Endodermal cell (in vitro differentiated cells): ENCODE measurements around the gene ALG11. TPM values are rescaled to one million over a fixed set of nuclear protein-coding genes. Genes with fewer than 3 reads are reported as not detected.

ENCODE experiments used
- DNase-seq: peaks from one replicate; pipeline ENCODE4 v3.0.0-alpha.2; 2017
- H3K27ac ChIP-seq: 2 replicates; pipeline ENCODE4 v1.5.1; 2013; ENCODE audit warnings: mild to moderate bottlenecking, low read depth, low read length, moderate library complexity
- H3K27me3 ChIP-seq: 2 replicates; pipeline ENCODE4 v1.6.1; 2013; ENCODE audit warnings: mild to moderate bottlenecking, low read length, moderate library complexity; ENCODE audit not compliant: insufficient read depth, control insufficient read depth, poor library complexity, severe bottlenecking
- H3K36me3 ChIP-seq: 2 replicates; pipeline ENCODE4 v1.7.0; 2013; ENCODE audit warnings: mild to moderate bottlenecking, low read length, moderate library complexity; ENCODE audit not compliant: control insufficient read depth, insufficient read depth
- H3K4me1 ChIP-seq: one replicate; pipeline ENCODE4 v1.7.0; 2013; ENCODE audit warnings: low read length; ENCODE audit not compliant: control insufficient read depth, insufficient read depth
- H3K4me3 ChIP-seq: 2 replicates; pipeline ENCODE4 v1.5.1; 2013; ENCODE audit warnings: mild to moderate bottlenecking, low read length, moderate library complexity
- H3K9ac ChIP-seq: 2 replicates; pipeline ENCODE4 v1.6.1; 2013; ENCODE audit warnings: mild to moderate bottlenecking, low read length, moderate library complexity; ENCODE audit not compliant: poor library complexity, severe bottlenecking; ENCODE audit errors: extremely low read depth
- H3K9me3 ChIP-seq: 2 replicates; pipeline ENCODE4 v1.6.1; 2013; ENCODE audit warnings: mild to moderate bottlenecking, low read length, moderate library complexity; ENCODE audit not compliant: control insufficient read depth
- H3K27ac Mint-ChIP-seq: 2 replicates; pipeline ENCODE4 v1.8.0; 2020; ENCODE audit warnings: mixed read lengths
- H3K27me3 Mint-ChIP-seq: 2 replicates; pipeline ENCODE4 v1.8.0; 2021; ENCODE audit warnings: mild to moderate bottlenecking, mixed read lengths; ENCODE audit not compliant: insufficient read depth
- H3K36me3 Mint-ChIP-seq: 2 replicates; pipeline ENCODE4 v1.8.0; 2020; ENCODE audit warnings: low read depth, mixed read lengths
- H3K4me1 Mint-ChIP-seq: 2 replicates; pipeline ENCODE4 v1.8.0; 2020; ENCODE audit warnings: mixed read lengths
- H3K4me3 Mint-ChIP-seq: 2 replicates; pipeline ENCODE4 v1.8.0; 2020; ENCODE audit warnings: mild to moderate bottlenecking, moderate library complexity, mixed read lengths
- H3K9me3 Mint-ChIP-seq: 2 replicates; pipeline ENCODE4 v1.8.0; 2020; ENCODE audit warnings: mild to moderate bottlenecking, mixed read lengths
- WGBS, 2 experiments: methylation state at CpG; one replicate each; pipeline versions ENCODE4 v1.1.5 to v1.1.7; 2013; ENCODE audit warnings: missing lambda C conversion rate in 2 of 2, mixed read lengths in 1 of 2; ENCODE audit not compliant: insufficient coverage in 1 of 2, insufficient read length in 1 of 2; 5-methylcytosine and 5-hydroxymethylcytosine counted together
- total RNA-seq, 2 donors: library from RNA; stranded (reverse); fragmentation: NEBNext Ultra II Directional in 1 of 2; extraction: Animal tissue kit (Norgen Biotek cat#: 25700) in 1 of 2; gene quantifications; 2 replicates in 1 of 2; 3 replicates in 1 of 2; pipeline ENCODE4 v1.2.1, GENCODE V29; 2021
- TF ChIP-seq, protein P1 (sequence below): fragments of 200-600 bp; sonication (generic); conservative IDR thresholded peaks from 2 replicates; pipeline ENCODE4 v1.5.0; 2021; ENCODE audit warnings: antibody characterized with exemption, mild to moderate bottlenecking

ALG11 gene
- total RNA-seq, 2 donors from 2014 or later, result 41.5 to 53.1 TPM

DNA sequence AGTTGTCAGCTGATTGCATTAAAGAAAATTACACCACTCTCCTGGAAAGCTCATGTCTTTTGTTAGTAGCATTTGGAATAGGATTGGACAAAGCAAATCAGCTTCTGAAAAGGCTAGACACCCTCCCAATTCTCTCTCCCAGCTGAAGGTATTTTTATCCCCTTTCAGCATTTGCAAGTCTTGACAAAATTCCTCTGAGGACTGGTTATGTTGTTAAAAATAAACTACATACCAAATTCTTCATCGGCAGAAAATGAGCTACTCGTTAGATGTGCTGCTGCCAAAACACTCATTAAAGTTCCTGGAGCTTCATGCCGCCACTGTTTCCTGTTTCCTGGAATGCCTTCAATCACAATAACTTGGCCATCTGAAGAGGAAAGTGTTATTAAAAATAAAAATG is 49.4 kb downstream of the ALG11 start:
- Histone ChIP-seq H3K27me3 (no peaks in the 10 kb centered on the region), H3K4me3 (no peak overlapping the region), H3K27ac (no peak overlapping the region), H3K9me3 (peaks cover 29% of the 10 kb centered on the region), H3K4me1 (no peaks in the 10 kb centered on the region), H3K9ac (no peak overlapping the region), H3K36me3 (no peaks in the 10 kb centered on the region)
- no peaks in the 10 kb centered on the region for H3K27me3 Mint-ChIP-seq
- TF ChIP-seq, protein P1, sequence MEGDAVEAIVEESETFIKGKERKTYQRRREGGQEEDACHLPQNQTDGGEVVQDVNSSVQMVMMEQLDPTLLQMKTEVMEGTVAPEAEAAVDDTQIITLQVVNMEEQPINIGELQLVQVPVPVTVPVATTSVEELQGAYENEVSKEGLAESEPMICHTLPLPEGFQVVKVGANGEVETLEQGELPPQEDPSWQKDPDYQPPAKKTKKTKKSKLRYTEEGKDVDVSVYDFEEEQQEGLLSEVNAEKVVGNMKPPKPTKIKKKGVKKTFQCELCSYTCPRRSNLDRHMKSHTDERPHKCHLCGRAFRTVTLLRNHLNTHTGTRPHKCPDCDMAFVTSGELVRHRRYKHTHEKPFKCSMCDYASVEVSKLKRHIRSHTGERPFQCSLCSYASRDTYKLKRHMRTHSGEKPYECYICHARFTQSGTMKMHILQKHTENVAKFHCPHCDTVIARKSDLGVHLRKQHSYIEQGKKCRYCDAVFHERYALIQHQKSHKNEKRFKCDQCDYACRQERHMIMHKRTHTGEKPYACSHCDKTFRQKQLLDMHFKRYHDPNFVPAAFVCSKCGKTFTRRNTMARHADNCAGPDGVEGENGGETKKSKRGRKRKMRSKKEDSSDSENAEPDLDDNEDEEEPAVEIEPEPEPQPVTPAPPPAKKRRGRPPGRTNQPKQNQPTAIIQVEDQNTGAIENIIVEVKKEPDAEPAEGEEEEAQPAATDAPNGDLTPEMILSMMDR, result no peak
- H3K36me3 Mint-ChIP-seq, result peaks cover 9% of the 10 kb centered on the region
- WGBS, 2 experiments, result 86 to 100% methylated on average over 3 of the region's 3 CpGs
- DNase-seq, result no peak
- no peaks in the 10 kb centered on the region for H3K4me1 Mint-ChIP-seq
- H3K9me3 Mint-ChIP-seq, result peaks cover 51% of the 10 kb centered on the region
- no peak overlapping the region for H3K27ac Mint-ChIP-seq
- H3K4me3 Mint-ChIP-seq, result no peak overlapping the region

DNA sequence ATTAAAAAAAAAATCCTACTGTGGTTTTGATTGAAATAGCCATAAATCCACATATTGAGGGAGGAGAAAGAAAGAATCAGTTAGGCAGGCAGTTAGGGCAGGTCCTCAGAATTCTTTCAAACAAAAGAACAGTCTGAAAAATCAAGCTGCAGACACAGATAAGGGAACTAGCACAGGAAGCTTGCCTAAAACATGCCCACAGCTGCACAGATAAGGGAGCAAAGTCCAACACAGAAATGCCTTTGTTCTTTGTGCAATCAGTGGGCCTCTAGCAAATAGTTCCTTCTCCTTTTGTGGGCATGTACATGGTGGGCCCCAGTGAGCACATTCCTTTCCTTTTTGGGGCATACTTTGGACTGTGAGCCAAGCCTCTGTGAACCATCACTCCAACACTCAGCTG is 55.0 kb downstream of the ALG11 start:
- peaks cover 82% of the 10 kb centered on the region for H3K9me3 Mint-ChIP-seq
- H3K36me3 Mint-ChIP-seq, result peaks cover 5% of the 10 kb centered on the region
- Histone ChIP-seq H3K27me3 (no peaks in the 10 kb centered on the region), H3K36me3 (no peaks in the 10 kb centered on the region), H3K9ac (no peak overlapping the region), H3K4me1 (no peaks in the 10 kb centered on the region), H3K4me3 (no peak overlapping the region), H3K9me3 (peaks cover 70% of the 10 kb centered on the region), H3K27ac (no peak overlapping the region)
- H3K27me3 Mint-ChIP-seq, result no peaks in the 10 kb centered on the region
- DNase-seq, result no peak
- H3K27ac Mint-ChIP-seq, result no peak overlapping the region
- no peaks in the 10 kb centered on the region for H3K4me1 Mint-ChIP-seq
- H3K4me3 Mint-ChIP-seq, result no peak overlapping the region
- TF ChIP-seq, protein P1, result no peak

DNA sequence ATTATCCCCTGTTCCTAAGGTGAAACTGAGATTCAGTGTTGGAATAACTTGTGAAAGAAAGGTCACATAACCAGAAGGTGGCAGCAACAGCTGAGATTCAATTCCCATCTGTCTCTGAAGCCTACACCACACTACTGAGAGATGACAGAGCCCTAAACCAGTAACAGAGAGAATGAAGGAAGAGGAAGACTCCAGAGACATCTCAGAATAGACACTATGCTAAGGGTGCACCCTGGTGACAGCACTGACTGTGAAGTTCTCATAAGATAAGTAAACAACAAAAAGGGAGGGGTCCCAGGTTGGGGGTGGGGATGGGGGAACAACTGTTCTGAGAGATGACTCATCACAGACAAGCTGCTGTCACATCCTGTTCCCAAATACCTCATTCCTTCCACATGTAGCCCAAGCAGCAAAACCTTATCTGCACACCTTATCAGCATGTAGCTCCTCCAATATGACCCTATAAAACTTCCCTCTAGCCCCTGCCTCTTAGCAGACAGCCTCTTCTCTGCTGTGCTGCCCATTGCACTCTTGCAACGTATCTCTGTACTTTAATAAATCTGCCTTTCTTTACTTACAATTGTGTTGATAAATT is 58.8 kb downstream of the ALG11 start:
- no peaks in the 10 kb centered on the region for H3K36me3 Mint-ChIP-seq
- peaks cover 77% of the 10 kb centered on the region for H3K9me3 ChIP-seq
- no peaks in the 10 kb centered on the region for H3K36me3 ChIP-seq
- H3K27ac Mint-ChIP-seq, result no peak overlapping the region
- no peak overlapping the region for H3K4me3 ChIP-seq
- H3K27ac ChIP-seq, result no peak overlapping the region
- TF ChIP-seq, protein P1, result peak; percentile 26
- H3K9me3 Mint-ChIP-seq, result peaks cover 76% of the 10 kb centered on the region
- H3K27me3 ChIP-seq, result no peaks in the 10 kb centered on the region
- H3K4me1 ChIP-seq, result no peaks in the 10 kb centered on the region
- no peak overlapping the region for H3K4me3 Mint-ChIP-seq
- 78 to 93% methylated on average over 1 of the region's 1 CpG for WGBS, 2 experiments
- no peaks in the 10 kb centered on the region for H3K27me3 Mint-ChIP-seq
- DNase-seq, result no peak
- no peaks in the 10 kb centered on the region for H3K4me1 Mint-ChIP-seq
- H3K9ac ChIP-seq, result no peak overlapping the region

Other genes starting within 250 kb of the ALG11 start
- gene DHRS12, start 208.2 kb upstream of the ALG11 start, total RNA-seq, result 10 to 100 TPM; 13.8 to 19.8 TPM
- gene TMEM272, start 167.2 kb upstream of the ALG11 start, total RNA-seq, result under 1 TPM; 0.62 TPM
- gene CCDC70, start 150.4 kb upstream of the ALG11 start, total RNA-seq, result not detected
- gene ATP7B, start 948 bp upstream of the ALG11 start, total RNA-seq, result 10 to 100 TPM; 20.4 to 29.2 TPM
- gene UTP14C, start 12.3 kb downstream of the ALG11 start, total RNA-seq, result 10 to 100 TPM; 20.7 to 22.0 TPM
- 1 to 10 TPM; 1.4 to 1.8 TPM for gene NEK5, start 116.7 kb downstream of the ALG11 start, total RNA-seq
- gene NEK3, start 147.2 kb downstream of the ALG11 start, total RNA-seq, result 10 to 100 TPM; 30.7 to 48.8 TPM